Measurements from ENCODE around the gene GATAD2A. TPM values are rescaled to one million over a fixed set of nuclear protein-coding genes. Genes with fewer than 3 reads are reported as not detected.

GATAD2A gene
- total and polyA plus RNA-seq, 10 of the 15 experiments (the other 5 are each of a cell fraction or from before 2014, with no cell fraction given): 2.6 to 173 (median 32.0) TPM

GRCh38 chr19:19418555-19419260, 13.2 kb downstream of the GATAD2A start (continued):
- TF ChIP-seq CEBPZ (IDR thresholded peaks at IDR 0.05; ENCODE audit: low read depth, low read length) (no peak), NRF1 (conservative IDR thresholded peaks at IDR 0.05; ENCODE audit: low read depth, low read length) (no peak), RELA (IDR thresholded peaks at IDR 0.05; ENCODE audit: borderline replicate concordance, partially characterized antibody) (no peak), RBBP5 (conservative IDR thresholded peaks at IDR 0.05) (no peak), ETV6 (conservative IDR thresholded peaks at IDR 0.05 in 1 of 2, IDR thresholded peaks at IDR 0.05 in 1 of 2; ENCODE audit: borderline replicate concordance in 1 of 2, low read depth in 1 of 2) (no peak), SKIL (IDR thresholded peaks at IDR 0.05; ENCODE audit: low read depth, poor library complexity, severe bottlenecking) (no peak), ZNF592 (IDR thresholded peaks at IDR 0.05) (no peak), IRF5 (IDR thresholded peaks at IDR 0.05; ENCODE audit: borderline replicate concordance) (no peak), EP300 (IDR thresholded peaks at IDR 0.05; ENCODE audit: borderline replicate concordance in 1 of 2, control insufficient read depth in 1 of 2, low read depth in 2 of 2, low read length in 2 of 2) (no peak), ASH2L (IDR thresholded peaks at IDR 0.05; ENCODE audit: borderline replicate concordance, low read depth) (no peak), SMC3 (IDR thresholded peaks at IDR 0.05; ENCODE audit: borderline replicate concordance, low read length) (no peak), IKZF2 (IDR thresholded peaks at IDR 0.05) (0 out of 4 replicates have a peak, but pooled peaks of 1 of the 2 experiments have one; percentile 13), NR2C1 (IDR thresholded peaks at IDR 0.05) (no peak), CEBPB (IDR thresholded peaks at IDR 0.05; ENCODE audit: borderline replicate concordance in 1 of 2, low read depth in 2 of 2, low read length in 2 of 2) (no peak), SMAD1 (IDR thresholded peaks at IDR 0.05; ENCODE audit: low read depth, partially characterized antibody) (no peak)

Data from GM12878 (cell line).